ENCODE measurements around the gene PDCL2.
"Not testable (repeated sequence)": the region's sequence is repeated elsewhere in the genome, so short reads cannot be mapped to it uniquely, and the experiment has no call there.

The PDCL2 gene, protein sequence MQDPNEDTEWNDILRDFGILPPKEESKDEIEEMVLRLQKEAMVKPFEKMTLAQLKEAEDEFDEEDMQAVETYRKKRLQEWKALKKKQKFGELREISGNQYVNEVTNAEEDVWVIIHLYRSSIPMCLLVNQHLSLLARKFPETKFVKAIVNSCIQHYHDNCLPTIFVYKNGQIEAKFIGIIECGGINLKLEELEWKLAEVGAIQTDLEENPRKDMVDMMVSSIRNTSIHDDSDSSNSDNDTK

DNA sequence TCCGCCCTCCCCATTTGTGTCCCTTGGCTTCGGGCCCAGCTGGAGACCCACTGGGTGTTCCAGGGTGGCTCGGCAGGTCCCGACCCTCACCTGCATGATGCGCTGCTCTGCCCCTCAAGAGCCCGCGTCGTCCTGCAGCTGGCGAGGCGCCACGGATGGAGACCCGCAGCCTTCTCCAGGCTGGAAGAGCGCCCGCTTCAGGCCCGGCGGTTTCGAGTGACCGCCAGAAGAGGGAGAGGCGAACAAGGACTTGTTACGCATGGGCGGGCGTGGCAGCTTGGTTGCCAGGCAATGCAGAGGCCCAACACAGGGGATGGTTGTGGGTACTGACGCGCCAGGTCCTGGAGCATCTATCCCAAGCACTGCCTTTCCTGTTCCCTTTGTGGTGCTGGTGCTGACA is at the start of gene PDCL2:
Gene PDCL2 (minus strand): TSS at position 232 of the 400 bp plus-strand sequence. CDS start 136 bp downstream, at position 96.
- no peak for DNase-seq (ENCODE audit: extremely low read depth in 1 of 2, low read depth in 1 of 2)

DNA sequence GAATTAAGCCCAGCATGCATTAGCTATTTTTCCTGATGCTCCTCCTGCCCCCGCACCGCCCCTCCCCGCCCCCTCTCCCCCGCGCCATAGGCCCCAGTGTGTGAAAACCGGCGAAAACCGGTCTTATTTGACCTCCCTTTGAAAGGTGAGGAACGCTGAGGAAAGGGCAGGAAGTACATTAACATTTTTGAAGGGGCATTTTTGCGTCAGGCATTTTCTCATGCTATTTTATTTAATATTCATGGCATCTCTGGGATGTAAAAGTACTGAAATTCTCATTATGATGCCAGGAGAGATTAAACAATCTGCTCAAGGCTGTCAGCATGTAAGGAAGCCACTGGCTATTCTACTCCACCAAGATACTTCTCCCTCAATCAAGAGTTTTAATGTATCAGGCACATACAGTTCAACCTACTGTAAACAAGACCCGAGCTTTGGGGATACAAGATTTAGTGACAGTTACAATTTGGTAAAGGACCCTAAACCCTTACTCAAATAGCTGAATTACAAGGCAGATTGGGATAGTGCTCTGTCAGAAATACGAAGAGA is 45.3 kb upstream of the PDCL2 start:
- DNase-seq (ENCODE audit: extremely low read depth in 1 of 2, low read depth in 1 of 2), result no peak

DNA sequence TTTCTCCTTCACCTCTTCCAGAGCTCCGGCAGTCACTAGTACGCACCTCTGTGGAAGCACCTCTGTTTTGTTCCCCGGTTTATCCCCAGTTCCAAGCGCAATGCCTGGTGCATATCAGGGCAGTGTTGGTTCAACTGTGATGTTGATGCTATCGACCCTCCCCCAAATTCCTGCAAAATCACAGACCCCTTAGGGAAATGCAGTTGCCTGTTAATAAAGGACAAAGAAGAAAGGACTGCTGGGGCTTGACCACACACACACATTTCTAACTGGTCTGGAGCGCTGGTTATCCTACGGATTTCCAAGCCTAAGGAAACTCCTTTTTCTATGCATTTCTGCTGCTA is 44.6 kb upstream of the PDCL2 start:
- no peak for DNase-seq (ENCODE audit: extremely low read depth in 1 of 2, low read depth in 1 of 2)

DNA sequence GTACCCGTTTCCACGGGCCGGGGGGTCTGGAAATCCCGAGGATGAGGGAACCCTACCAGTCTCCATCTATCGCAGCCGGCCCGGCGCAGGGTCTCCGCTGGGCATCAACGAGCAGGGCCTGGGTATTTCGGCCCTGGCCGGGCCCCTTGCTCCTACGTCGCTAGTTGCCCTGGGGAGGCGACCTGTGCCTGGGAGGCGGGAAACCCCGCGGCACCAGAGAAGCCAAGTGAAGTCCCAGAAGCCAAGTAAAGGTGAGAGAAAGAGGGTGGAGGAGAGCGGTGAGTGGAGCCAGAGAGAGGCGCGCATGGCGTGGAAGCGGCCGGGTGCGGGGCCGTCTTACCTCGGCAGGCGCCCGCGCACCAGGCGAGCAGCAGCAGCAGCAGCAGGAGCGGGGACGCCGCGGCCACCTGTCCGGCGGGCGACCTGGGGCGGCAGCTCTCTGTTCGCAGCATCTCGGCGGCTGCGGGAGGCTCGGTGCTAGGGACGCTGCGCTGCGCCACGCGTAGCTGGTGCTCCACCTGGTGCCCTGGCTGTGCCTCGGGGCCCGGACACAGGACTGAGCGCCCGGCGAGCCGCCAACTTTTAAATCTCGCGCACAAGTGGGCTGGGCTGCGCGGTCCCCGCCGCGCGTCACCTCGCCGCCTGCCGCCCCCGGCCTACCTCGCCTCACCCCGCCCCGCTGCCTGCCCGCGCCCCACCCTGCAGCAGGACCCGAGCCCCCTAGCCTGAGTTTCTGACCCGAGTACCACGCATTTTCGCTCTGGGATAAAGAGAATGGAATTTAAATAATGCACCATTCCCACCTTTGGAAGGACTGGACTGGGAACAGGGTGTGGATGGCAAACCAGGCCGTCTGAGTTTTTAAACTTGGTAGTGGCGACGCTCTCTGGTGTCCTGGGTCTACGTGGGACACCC is 44.0 kb upstream of the PDCL2 start, which contains the start of gene NMU:
Gene NMU (minus strand): TSS at position 558 of the 915 bp plus-strand sequence. CDS start 106 bp downstream, at position 452.
- no peak for DNase-seq (ENCODE audit: extremely low read depth in 1 of 2, low read depth in 1 of 2)

DNA sequence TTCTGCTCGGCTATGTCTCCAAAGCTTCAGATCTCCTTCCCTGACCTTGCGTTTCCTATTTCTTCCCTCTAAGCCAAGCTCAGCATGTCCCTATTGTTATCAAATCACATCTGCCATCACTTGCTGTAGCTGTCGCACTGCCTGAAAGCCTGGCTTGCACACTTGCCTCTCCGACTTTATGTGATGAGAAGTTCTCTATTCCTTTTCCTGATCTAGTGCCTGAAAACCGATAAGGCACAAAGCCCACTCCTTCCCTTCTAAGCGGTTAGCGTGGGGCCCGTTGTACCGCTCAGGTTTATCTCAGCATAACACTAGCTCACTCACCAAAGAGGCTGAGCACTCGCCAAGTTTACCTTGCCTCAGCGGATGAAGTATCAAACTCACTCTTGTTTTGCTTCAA is 43.2 kb upstream of the PDCL2 start:
- DNase-seq (ENCODE audit: extremely low read depth in 1 of 2, low read depth in 1 of 2), result no peak

DNA sequence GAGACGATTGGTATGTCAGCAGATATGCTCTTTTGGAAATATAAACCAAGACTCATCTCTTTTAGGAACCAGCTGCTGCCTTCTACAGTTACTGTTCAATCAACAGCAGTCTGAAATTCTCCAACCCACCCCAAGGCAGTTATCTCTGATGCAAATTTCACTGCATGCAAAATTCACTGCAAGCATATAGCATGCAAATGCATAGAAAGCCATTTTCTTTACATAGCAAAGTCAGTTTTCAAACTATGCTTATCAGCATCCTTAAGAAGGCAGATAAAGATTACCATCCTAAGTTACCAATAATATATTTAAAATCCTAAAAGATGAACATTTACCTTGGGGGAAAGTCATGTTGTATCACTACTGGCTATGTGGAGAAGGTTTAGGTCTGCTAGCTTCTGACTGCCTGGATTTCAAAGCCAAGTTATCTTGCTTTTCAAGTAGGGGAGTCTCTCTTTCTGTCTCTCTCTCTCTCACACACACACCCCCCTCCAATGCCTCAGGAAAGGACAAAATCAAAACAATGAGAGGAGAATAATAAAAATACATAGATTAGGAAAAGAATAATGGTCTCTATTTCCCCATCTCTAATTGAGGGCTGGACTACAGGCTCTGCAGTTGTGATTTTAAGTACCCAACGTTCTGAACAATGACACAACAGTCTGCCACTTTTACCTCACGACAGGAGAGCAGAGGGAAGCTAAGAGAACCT is 42.5 kb upstream of the PDCL2 start:
- no peak for DNase-seq (ENCODE audit: extremely low read depth in 1 of 2, low read depth in 1 of 2)

DNA sequence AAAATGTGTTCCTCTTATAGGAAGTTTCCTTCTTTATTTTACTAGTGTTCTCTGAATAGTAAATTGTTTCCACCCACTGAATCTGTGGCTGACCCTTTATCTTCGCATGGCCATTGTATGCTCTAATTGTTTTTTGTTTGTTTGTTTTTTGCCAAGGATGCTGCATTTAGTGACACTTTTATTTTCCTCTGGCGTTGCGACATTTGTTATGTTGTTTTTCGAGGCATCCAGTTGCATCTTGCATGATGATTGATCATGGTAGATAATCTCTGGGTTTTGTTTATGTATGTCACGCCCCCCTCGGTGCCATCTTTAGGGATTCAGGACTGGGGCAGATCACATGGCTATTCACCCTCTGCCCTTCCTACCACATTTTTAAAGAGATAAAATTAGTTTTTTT is 41.9 kb upstream of the PDCL2 start:
- no peak for DNase-seq (ENCODE audit: extremely low read depth in 1 of 2, low read depth in 1 of 2)

DNA sequence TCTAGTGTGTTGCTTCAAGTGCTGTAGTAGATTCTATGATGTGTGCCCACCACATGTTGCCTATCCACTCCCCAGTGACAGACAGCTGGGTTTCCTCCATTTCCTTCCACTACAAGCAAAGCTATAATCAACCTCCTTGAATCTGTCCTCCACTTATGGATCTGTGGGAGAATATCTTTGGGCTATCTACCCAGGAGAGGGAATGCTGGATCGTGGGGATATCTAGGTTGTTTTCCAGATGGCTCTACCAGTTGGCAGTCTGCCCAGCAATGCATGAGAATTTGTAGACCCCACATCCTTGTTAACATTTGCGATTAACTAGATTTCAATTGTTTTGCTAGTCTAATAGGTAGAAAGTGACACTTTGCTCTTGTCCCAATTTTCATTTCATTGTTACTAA is 33.8 kb upstream of the PDCL2 start:
- no peak for DNase-seq (ENCODE audit: extremely low read depth in 1 of 2, low read depth in 1 of 2)

DNA sequence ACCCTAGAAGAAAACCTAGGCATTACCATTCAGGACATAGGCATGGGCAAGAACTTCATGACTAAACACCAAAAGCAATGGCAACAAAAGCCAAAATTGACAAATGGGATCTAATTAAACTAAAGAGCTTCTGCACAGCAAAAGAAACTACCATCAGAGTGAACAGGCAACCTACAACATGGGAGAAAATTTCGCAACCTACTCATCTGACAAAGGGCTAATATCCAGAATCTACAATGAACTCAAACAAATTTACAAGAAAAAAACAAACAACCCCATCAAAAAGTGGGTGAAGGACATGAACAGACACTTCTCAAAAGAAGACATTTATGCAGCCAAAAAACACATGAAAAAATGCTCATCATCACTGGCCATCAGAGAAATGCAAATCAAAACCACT is 32.0 kb upstream of the PDCL2 start:
- DNase-seq (ENCODE audit: extremely low read depth in 1 of 2, low read depth in 1 of 2), result not testable (repeated sequence)

DNA sequence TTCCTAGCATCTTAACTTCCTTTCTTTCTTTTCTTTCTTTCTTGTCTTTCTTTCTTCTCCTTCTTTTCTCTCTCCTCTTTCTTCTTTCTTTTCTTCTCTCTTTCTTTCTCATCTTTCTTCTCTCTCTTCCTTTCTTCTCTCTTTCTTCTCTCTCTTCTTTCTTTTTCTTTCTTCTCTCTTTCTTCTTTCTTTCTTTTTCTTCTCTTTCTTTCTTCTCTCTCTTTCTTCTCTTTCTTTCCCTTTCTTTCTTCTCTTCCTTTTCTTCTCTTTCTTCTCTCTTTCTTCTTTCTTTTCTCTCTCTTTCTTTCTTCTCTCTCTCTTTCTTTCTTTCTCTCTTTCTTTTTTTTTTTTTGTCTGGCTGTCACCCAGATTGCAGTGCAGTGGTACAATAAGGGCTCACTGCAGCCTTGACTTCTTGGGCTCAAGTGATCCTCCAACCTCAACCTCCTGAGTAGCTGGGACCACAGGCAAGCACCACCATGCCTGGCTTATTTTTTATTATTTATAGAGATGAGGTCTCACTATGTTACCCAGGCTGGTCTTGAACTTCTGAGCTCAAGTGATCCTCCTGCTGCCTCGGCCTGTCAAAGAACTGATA is 26.6 kb upstream of the PDCL2 start:
- no peak for DNase-seq (ENCODE audit: extremely low read depth in 1 of 2, low read depth in 1 of 2)

DNA sequence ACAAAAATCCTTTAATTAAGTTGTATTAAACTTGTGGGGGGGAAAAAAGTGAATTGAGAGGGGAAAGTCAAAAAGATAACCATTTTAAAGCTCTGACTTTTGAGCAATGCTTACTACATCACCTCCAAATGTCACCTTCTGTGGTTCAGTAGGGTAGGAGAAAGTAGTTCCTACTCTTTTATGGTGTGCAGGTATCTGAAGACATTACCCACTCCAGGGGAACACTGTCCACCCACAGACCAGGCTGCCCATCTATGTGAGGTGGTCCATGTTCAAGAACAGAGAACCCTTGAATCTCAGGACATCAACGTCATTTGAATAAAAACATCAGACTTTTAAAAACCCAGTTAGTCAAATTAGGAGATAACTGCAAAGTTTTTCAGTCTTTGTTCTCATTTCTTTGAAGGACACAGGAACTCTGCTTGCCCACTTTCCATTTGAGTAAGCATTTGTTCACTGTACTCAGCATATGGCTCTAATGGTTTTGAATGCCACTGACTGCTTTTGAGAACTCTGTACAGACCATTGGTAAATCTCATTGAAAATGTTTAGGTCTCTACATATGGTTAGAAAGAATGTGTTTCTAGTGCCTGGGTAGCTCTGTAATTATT is 25.6 kb upstream of the PDCL2 start:
- no peak for DNase-seq (ENCODE audit: extremely low read depth in 1 of 2, low read depth in 1 of 2)

DNA sequence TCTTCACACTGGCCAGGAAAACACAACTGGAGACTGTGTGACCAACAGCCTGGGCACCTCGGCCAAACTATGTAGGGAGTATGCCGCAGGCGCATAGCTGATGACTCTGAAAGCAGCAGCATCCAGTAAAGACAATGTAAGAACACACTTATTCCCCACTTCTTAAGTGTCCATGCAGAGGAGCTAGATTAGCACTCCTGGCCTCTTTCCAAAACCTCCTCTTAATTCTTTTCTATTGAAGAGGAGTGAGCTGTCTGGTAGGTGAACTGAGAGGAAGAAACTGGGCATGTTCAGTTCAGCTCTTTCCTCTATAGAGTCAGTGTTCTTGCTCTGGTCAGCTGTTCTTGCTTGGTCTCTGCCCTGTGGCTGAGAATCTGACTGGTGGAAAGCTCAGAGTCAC is 23.0 kb upstream of the PDCL2 start:
- DNase-seq (ENCODE audit: extremely low read depth in 1 of 2, low read depth in 1 of 2), result no peak

DNA sequence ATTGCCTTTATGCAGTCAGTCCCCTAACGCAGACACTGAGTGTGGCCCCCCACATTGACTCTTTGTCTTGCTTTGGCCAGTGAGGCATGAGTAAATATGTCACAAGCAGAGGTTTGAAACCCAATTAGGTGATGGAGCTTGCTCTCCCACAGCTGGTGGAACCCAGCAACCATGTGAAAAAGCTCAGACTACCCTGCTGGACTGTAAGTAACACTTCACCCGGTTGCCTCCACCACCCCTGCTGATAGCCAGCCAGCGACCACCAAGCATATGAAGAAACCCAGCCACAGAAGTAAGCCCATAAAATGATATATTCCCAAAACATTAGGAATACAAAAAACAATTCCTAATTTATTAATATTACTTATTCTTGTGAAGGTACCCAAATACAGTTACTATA is 21.6 kb upstream of the PDCL2 start:
- DNase-seq (ENCODE audit: extremely low read depth in 1 of 2, low read depth in 1 of 2), result no peak

DNA sequence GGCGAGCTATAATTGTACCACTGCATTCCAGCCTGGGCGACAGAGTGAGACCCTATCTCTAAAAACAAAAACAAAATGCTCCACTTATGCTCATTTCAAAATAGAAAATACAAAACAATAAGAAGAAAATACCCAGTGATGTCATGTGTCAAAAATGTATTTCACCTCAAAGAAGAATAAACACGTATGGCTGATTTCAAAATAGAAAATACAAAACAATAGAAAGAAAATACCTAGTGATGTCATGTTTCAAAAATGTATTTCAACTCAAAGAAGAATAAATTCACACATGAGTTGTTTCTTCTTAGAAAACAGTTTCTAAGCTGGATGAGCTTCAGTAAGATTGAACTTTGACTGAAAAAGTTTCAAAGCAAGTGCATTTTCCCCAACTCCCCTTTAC is 20.3 kb upstream of the PDCL2 start:
- DNase-seq (ENCODE audit: extremely low read depth in 1 of 2, low read depth in 1 of 2), result no peak

DNA sequence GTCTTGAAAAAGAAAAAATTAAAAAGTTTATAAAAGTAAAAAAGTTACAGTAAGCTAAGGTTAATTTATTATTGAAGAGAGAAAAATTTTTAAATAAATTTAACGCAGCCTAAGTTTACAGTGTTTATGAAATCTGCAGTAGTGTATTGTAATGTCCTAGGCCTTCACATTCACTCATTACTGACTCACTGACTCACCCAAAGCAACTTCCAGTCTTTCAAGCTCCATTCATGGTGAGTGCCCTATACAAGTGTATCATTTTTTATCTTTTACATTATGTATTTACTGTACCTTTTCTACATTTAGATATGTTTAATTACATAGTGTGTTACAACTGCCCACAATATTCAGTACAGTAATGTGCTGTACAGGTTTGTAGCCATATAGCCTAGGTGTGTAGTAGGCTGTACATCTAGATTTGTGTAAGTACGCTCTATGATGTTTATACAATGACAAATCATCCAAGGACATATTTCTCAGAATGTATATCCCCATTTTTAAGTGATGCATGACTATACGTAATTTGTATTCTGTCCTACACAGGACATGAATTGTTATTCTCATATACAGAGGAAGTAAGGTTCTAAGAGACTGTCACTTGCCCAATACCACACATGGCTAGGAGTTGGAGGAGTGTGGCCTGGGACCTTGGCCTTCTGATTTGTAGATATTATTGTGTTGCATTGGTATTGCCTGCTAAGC is 19.5 kb upstream of the PDCL2 start:
- DNase-seq (ENCODE audit: extremely low read depth in 1 of 2, low read depth in 1 of 2), result no peak

DNA sequence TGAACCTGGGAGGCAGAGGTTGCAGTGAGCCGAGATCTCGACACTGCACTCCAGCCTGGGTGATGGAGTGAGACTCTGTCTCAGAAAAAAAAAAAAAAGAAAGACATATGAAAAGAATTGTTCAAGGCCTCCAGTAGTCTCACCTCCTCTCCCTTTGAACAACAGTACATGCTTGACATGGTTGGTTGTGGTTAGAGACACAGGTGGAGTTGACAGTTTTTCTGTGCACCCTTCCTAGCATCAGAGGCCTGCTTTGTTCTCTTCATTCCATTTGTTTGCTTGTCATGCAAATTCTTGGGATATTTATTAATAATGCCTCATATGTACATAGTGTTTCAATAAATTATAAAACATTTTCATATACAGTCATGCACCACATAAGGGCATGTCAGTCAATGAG is 18.3 kb upstream of the PDCL2 start:
- DNase-seq (ENCODE audit: extremely low read depth in 1 of 2, low read depth in 1 of 2), result no peak

DNA sequence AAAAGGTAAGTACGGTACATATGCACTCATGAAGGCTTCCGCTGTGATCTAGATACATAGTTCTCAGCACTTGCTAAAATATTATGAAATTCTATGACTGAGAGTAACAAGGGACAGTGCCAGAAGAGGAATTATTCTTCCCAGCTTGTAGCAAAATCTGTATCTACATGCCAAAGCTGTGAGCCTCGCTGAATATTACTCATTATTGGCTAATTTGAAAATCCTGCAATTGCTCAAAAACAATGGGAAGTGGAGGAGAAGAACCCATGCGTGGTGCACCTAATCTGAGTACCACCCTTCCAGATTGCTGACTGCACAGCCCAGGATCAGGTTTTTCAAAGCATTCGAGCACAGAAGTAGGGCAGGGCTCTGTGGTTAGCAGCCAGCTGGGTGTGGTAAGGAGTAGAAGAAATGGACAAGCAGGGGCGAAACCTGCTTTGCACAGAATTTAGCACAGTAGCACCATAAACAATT is 17.4 kb upstream of the PDCL2 start:
- no peak for DNase-seq (ENCODE audit: extremely low read depth in 1 of 2, low read depth in 1 of 2)

DNA sequence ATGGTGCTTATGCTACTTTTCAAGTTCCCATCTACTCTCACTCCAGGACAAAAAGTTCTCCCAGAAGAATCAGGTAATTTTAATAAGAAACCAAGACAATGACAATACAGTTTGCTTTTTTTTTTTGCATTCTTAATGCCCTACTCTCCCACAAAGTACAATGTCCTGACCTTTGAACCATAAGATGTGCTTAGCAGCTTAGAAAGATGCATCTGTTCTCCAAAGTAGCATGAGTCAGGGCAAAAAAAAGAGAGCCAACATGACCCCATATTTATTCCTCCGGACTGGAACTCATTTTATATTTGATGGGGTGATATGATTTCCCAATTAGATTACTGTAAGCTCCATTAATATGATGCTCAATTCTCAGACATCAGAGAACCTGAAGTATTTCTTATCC is 16.5 kb upstream of the PDCL2 start:
- DNase-seq (ENCODE audit: extremely low read depth in 1 of 2, low read depth in 1 of 2), result no peak

DNA sequence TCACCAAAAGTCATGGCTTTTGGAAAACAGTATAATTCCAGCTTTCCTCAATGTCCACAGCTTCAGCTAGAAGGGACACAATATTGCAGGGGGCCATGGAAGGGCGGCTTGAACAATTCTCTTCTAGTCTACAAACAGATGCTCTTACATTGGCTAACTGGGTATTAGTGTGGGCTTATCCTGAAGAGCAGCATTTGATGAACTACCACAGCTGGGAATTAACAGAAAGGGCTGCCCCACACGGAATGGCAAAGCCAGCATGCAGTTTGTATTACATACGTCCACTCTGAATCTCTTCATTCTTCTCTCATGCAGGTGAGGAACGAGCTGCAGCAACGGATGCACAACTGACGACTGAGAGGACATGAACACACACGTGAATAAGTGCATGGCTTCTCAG is 13.0 kb upstream of the PDCL2 start:
- DNase-seq (ENCODE audit: extremely low read depth in 1 of 2, low read depth in 1 of 2), result no peak

DNA sequence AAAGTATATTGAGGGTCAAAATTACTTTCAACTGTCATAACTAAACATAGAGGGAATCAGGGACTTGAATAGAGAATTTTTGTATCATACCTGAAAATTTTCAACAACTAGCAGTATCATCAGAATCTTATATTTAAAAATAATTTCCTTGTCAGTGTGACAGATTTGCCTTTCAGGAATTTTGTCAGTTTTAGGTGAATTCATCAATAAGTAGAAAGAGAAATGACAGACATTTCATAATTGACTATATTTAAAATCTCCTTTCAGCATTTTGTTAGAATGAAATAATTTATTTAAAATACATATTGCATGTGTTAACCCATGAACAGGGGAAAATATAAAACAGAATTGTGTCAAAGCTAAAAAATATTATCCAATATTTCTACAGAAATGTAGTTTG is 8.6 kb upstream of the PDCL2 start:
- no peak for DNase-seq (ENCODE audit: extremely low read depth in 1 of 2, low read depth in 1 of 2)

All from activated CD8-positive, alpha-beta memory T cell treated with anti-CD3 and anti-CD28 coated beads for 1 hour (primary cell).